Mesenchymal stem cell (in vitro differentiated cells and primary cell): Measurements from ENCODE around the gene ADTRP.

Experiments
- DNase-seq: peaks from one replicate; pipeline ENCODE4 v3.0.0-alpha.2; 2013
- H2AFZ ChIP-seq: one replicate; pipeline ENCODE4 v1.6.1; 2013; ENCODE audit warnings: low read depth, mild to moderate bottlenecking, control low read depth, inconsistent platforms, low read length, moderate library complexity
- H2AK5ac ChIP-seq: 2 replicates; pipeline ENCODE4 v1.6.1; 2013; ENCODE audit warnings: low read length, moderate library complexity, mild to moderate bottlenecking, inconsistent platforms; ENCODE audit not compliant: severe bottlenecking
- H2BK120ac ChIP-seq: one replicate; pipeline ENCODE4 v1.6.1; 2013; ENCODE audit warnings: low read depth, mild to moderate bottlenecking, inconsistent platforms, low read length, moderate library complexity
- H2BK12ac ChIP-seq, 2 experiments: one replicate each; pipeline ENCODE4 v1.6.1; 2013; ENCODE audit warnings: inconsistent platforms in 2 of 2, low read length in 2 of 2, mild to moderate bottlenecking in 2 of 2, moderate library complexity in 2 of 2, control low read depth in 1 of 2
- H2BK15ac ChIP-seq: one replicate; pipeline ENCODE4 v1.6.1; 2013; ENCODE audit warnings: mild to moderate bottlenecking, low read depth, inconsistent platforms; ENCODE audit not compliant: poor library complexity, severe bottlenecking
- H2BK5ac ChIP-seq: 2 replicates; pipeline ENCODE4 v1.6.1; 2013; ENCODE audit warnings: low read depth, mild to moderate bottlenecking, low read length, control low read depth, inconsistent platforms; ENCODE audit not compliant: poor library complexity, severe bottlenecking
- H3K14ac ChIP-seq, 2 experiments: one replicate each; pipeline ENCODE4 v1.6.1; 2013; ENCODE audit warnings: inconsistent platforms in 2 of 2, low read length in 2 of 2, control low read depth in 1 of 2, mild to moderate bottlenecking in 1 of 2, moderate library complexity in 1 of 2
- H3K18ac ChIP-seq, 2 experiments: one replicate each; pipeline ENCODE4 v1.6.1; 2013; ENCODE audit warnings: inconsistent platforms in 2 of 2, low read length in 2 of 2, control low read depth in 1 of 2, low read depth in 1 of 2, mild to moderate bottlenecking in 1 of 2
- H3K23ac ChIP-seq, 2 experiments: one replicate each; pipeline ENCODE4 v1.6.1; 2013; ENCODE audit warnings: inconsistent platforms in 2 of 2, low read length in 2 of 2, mild to moderate bottlenecking in 2 of 2, moderate library complexity in 2 of 2, control low read depth in 1 of 2
- H3K27ac ChIP-seq: 2 replicates; pipeline ENCODE4 v1.5.1; 2013; ENCODE audit warnings: mild to moderate bottlenecking, moderate library complexity, low read length, control low read depth, inconsistent platforms; ENCODE audit not compliant: poor library complexity, severe bottlenecking
- H3K27me3 ChIP-seq, 2 experiments: 2 replicates each; pipeline versions ENCODE4 v1.6.1 to v1.7.0; 2013; ENCODE audit warnings: low read length in 2 of 2, mild to moderate bottlenecking in 2 of 2, moderate library complexity in 2 of 2, control low read depth in 1 of 2, inconsistent platforms in 1 of 2; ENCODE audit not compliant: control insufficient read depth in 1 of 2, insufficient read depth in 1 of 2
- H3K36me3 ChIP-seq, 2 experiments: 2 replicates each; pipeline versions ENCODE4 v1.6.1 to v1.7.0; 2013; ENCODE audit warnings: low read length in 2 of 2, control low read depth in 1 of 2, inconsistent platforms in 1 of 2, low read depth in 1 of 2, mild to moderate bottlenecking in 1 of 2; ENCODE audit not compliant: insufficient read depth in 2 of 2, control insufficient read depth in 1 of 2
- H3K4ac ChIP-seq, 2 experiments: one replicate each; pipeline ENCODE4 v1.6.1; 2013; ENCODE audit warnings: inconsistent platforms in 2 of 2, low read length in 2 of 2, mild to moderate bottlenecking in 2 of 2, moderate library complexity in 2 of 2, control low read depth in 1 of 2, low read depth in 1 of 2
- H3K4me1 ChIP-seq: 2 replicates; pipeline ENCODE4 v1.6.1; 2013; ENCODE audit warnings: low read depth, low read length, control low read depth; ENCODE audit not compliant: control insufficient read depth, insufficient read depth
- H3K4me2 ChIP-seq: 2 replicates; pipeline ENCODE4 v1.6.1; 2013; ENCODE audit warnings: low read length, mild to moderate bottlenecking, inconsistent platforms; ENCODE audit not compliant: poor library complexity, severe bottlenecking
- H3K4me3 ChIP-seq, 2 experiments: 2 replicates each; pipeline versions ENCODE4 v1.5.1 to v1.7.0; 2013; ENCODE audit warnings: low read length in 2 of 2, mild to moderate bottlenecking in 2 of 2, control low read depth in 1 of 2, low read depth in 1 of 2; ENCODE audit not compliant: insufficient read depth in 1 of 2
- H3K79me1 ChIP-seq: replicated peaks from 2 replicates; pipeline ENCODE4 v1.6.1; 2013; ENCODE audit warnings: mild to moderate bottlenecking, control low read depth, low read length, inconsistent platforms; ENCODE audit not compliant: poor library complexity, severe bottlenecking
- H3K9ac ChIP-seq: 2 replicates; pipeline ENCODE4 v1.7.0; 2013; ENCODE audit warnings: mild to moderate bottlenecking, low read length, moderate library complexity
- H3K9me3 ChIP-seq: 2 replicates; pipeline ENCODE4 v1.7.0; 2013; ENCODE audit warnings: mild to moderate bottlenecking, low read length; ENCODE audit not compliant: control insufficient read depth
- H4K8ac ChIP-seq: one replicate; pipeline ENCODE4 v1.6.1; 2013; ENCODE audit warnings: inconsistent platforms, mild to moderate bottlenecking, low read length, moderate library complexity
- H4K91ac ChIP-seq: one replicate; pipeline ENCODE4 v1.6.1; 2013; ENCODE audit warnings: mild to moderate bottlenecking, low read length, inconsistent platforms
- WGBS: methylation state at CpG from one replicate; pipeline ENCODE4 v1.1.7; 2013; ENCODE audit warnings: mixed read lengths; 5-methylcytosine and 5-hydroxymethylcytosine counted together

Gene ADTRP

DNA sequence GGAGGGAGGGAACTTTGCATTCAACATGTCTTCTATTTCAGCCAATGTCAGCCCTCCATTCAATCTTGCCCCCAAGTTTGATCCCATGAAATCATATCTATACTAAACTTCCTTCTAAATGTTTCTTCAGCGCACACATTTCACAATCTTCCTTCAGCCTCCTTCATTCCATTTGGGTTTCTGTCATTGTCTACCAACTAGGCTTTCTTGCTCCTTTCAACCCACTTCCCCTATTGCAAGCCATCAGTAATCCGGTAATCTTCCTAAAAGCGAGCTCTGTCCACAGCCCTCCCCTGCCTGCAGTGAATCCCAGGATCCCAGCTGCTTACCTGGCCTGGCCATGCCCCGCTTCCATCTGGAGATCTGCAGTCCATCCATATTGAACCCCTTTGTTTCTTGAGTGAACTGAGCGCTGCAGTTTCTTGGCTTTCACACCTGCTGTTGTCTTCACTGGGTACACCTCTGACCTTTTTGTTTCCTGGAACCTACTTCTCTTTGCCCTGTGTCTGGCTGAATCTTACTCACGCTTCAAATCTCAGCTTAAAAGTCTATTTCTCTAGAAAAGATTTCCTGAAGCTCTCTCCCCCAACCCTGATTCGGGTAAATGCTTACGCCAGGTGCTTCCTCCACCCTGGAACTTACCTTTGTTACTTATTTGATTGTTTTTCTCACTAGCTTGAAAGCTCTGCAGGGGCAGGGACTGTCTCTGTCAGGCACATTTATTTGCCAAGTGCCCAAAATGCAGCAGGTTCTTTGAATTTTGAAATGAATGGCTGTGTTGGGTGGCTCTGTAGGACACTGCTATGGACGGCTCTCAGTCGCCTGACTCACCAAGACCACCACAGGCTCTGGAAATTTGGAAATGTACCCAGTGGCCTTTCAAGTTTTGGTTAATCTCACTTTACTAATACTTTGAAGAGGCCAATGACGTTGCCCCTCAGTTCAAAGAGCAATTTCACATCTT, 50.3 kb downstream of the ADTRP start:
- H3K23ac ChIP-seq: no peak overlapping the region
- H2BK120ac ChIP-seq: no peak overlapping the region
- no peak overlapping the region for H3K14ac ChIP-seq
- no peak overlapping the region for H3K18ac ChIP-seq
- H2BK15ac ChIP-seq: no peak overlapping the region
- no peak overlapping the region for H3K4me2 ChIP-seq
- no peak overlapping the region for H2AK5ac ChIP-seq
- no peak overlapping the region for H3K4me3 ChIP-seq
- no peak overlapping the region for H3K27ac ChIP-seq
- DNase-seq: no peak
- H3K4me1 ChIP-seq: peaks cover 1% of the 10 kb centered on the region
- H3K4ac ChIP-seq: no peak overlapping the region
- H2AFZ ChIP-seq: no peak overlapping the region
- H3K79me1 ChIP-seq: no peaks in the 10 kb centered on the region
- no peak overlapping the region for H2BK5ac ChIP-seq
- H3K36me3 ChIP-seq: peaks cover 0 to 51% of the 10 kb centered on the region in 2 experiments
- H2BK12ac ChIP-seq: no peak overlapping the region
- H4K91ac ChIP-seq: no peak overlapping the region
- no peaks in the 10 kb centered on the region for H3K27me3 ChIP-seq
- 92% methylated on average over 11 of the region's 11 CpGs for WGBS
- H3K9me3 ChIP-seq: no peaks in the 10 kb centered on the region
- H3K9ac ChIP-seq: no peak overlapping the region
- H4K8ac ChIP-seq: no peak overlapping the region

DNA sequence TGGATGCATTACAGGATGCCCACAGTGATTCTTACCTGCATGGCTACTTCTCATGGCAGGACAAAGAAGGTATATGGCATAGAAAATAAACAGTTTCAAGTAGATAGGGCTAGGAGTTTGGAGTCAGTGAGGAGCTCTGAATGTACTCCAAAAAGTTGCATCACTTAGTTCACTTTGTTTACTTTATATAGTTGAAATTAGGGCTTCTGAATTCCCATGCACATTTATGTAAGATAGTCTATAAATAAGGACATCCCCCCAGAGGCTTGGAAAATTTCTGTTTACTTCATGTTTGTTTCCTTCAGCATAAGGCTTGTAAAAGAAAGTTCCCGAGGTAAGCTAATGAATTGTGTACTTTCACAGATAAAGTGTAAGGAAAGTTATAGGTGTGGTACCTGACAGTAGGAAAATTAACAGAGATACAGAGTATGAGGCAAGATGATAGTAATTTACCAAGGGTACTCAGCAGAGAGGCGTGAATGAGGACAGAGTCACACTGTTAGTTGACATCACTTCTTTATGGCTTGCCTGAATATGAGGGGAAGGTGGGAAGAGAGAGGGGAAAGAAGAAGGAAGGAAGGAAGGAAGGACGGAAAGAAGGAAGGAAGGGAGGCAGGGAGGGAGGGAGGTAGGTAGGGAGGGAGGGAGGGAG, 51.1 kb downstream of the ADTRP start:
- peak; percentile 28 for DNase-seq
- no peak overlapping the region for H2BK15ac ChIP-seq

DNA sequence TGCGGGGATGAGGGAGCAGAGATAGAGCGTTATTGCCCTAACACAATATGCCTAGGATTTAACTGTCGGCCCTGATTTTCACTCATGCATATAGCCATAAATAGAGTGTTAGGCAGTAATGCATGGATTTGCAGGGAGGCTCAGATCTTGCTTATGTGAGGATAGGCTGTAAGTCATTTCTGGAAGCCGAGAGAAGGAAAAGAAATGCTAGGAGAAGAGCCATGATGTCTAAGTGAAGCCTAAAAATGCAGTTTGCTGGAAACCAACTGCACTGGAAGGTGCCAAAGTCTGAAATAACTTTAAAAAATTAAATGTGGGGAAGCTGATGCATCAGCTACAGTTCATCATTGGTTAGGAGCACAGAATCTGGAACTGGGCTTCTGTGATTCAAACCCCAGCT, 54.3 kb downstream of the ADTRP start:
- H2BK15ac ChIP-seq: no peak overlapping the region
- no peak overlapping the region for H3K27ac ChIP-seq
- H3K9ac ChIP-seq: no peak overlapping the region
- peaks cover 0 to 61% of the 10 kb centered on the region in 2 experiments for H3K36me3 ChIP-seq
- DNase-seq: no peak
- WGBS: 94% methylated on average over 4 of the region's 4 CpGs
- H3K4me2 ChIP-seq: no peak overlapping the region
- H3K4ac ChIP-seq: no peak overlapping the region
- H2AK5ac ChIP-seq: no peak overlapping the region
- no peaks in the 10 kb centered on the region for H3K4me1 ChIP-seq
- H3K14ac ChIP-seq: no peak overlapping the region
- no peak overlapping the region for H3K4me3 ChIP-seq
- no peak overlapping the region for H2BK5ac ChIP-seq
- H2BK12ac ChIP-seq: no peak overlapping the region
- no peak overlapping the region for H3K23ac ChIP-seq
- H4K8ac ChIP-seq: no peak overlapping the region
- no peaks in the 10 kb centered on the region for H3K9me3 ChIP-seq
- no peaks in the 10 kb centered on the region for H3K79me1 ChIP-seq
- H2AFZ ChIP-seq: no peak overlapping the region
- H4K91ac ChIP-seq: no peak overlapping the region
- H3K27me3 ChIP-seq: no peaks in the 10 kb centered on the region
- no peak overlapping the region for H3K18ac ChIP-seq
- no peak overlapping the region for H2BK120ac ChIP-seq

More for the DNA sequence above, 51.1 kb downstream of the ADTRP start:
- Histone ChIP-seq H3K9ac (no peak overlapping the region), H4K8ac (no peak overlapping the region), H3K79me1 (no peaks in the 10 kb centered on the region), H2AFZ (no peak overlapping the region), H4K91ac (no peak overlapping the region), H3K27me3 (no peaks in the 10 kb centered on the region), H2BK12ac (no peak overlapping the region), H3K18ac (no peak overlapping the region), H3K23ac (no peak overlapping the region), H3K14ac (no peak overlapping the region), H2BK5ac (no peak overlapping the region), H3K4me1 (peaks cover 1% of the 10 kb centered on the region), H3K27ac (no peak overlapping the region), H2AK5ac (no peak overlapping the region), H3K9me3 (no peaks in the 10 kb centered on the region), H3K4me2 (no peak overlapping the region), H3K4ac (no peak overlapping the region), H3K4me3 (no peak overlapping the region), H2BK120ac (no peak overlapping the region), H3K36me3 (peaks cover 0 to 51% of the 10 kb centered on the region in 2 experiments)
- WGBS: 90% methylated on average over 2 of the region's 3 CpGs
